Right atrium auricular region (tissue), 2 donors: ENCODE data around the gene SVOP. TPM values are rescaled to one million over a fixed set of nuclear protein-coding genes. Genes with fewer than 3 reads are reported as not detected.

Experiments
- DNase-seq: peaks from one replicate; pipeline ENCODE4 v3.0.0-alpha.2; 2019; ENCODE audit warnings: low spot score
- H3K27ac ChIP-seq, 2 donors: fragments of 200-600 bp; sonication (generic); 1 replicate in 1 of 2; 2 replicates in 1 of 2; pipeline ENCODE4 v1.5.1; 2016 to 2019
- H3K27me3 ChIP-seq, 2 donors: fragments of 200-600 bp; sonication (generic); one replicate each; pipeline versions ENCODE4 v1.5.1 to v1.6.0; 2017 to 2019
- H3K36me3 ChIP-seq: fragments of 200-600 bp; sonication (generic); one replicate; pipeline ENCODE4 v1.5.1; 2016
- H3K4me1 ChIP-seq, 2 donors: fragments of 200-600 bp; sonication (generic); one replicate each; pipeline versions ENCODE4 v1.5.1 to v1.6.0; 2017 to 2019
- H3K4me3 ChIP-seq, 2 donors: fragments of 200-600 bp; sonication (generic); 1 replicate in 1 of 2; 2 replicates in 1 of 2; pipeline ENCODE4 v1.5.1; 2017 to 2019; ENCODE audit warnings: mild to moderate bottlenecking in 1 of 2, moderate library complexity in 1 of 2
- H3K9me3 ChIP-seq, 2 donors: fragments of 200-600 bp; sonication (generic); one replicate each; pipeline ENCODE4 v1.5.1; 2019
- CTCF ChIP-seq, 2 donors: fragments of 200-600 bp; sonication (generic); IDR thresholded peaks; one replicate each; pipeline ENCODE4 v1.5.1; 2019; ENCODE audit warnings: antibody characterized with exemption in 2 of 2
- total RNA-seq, 2 donors: library from RNA; depleted of rRNA; stranded (reverse); fragments of >200 nt; gene quantifications; one replicate each; pipeline ENCODE4 v1.1.0, GENCODE V29; 2016

The SVOP gene
- total RNA-seq, 2 donors from 2014 or later, result 0.08 TPM; not detected in 1

DNA sequence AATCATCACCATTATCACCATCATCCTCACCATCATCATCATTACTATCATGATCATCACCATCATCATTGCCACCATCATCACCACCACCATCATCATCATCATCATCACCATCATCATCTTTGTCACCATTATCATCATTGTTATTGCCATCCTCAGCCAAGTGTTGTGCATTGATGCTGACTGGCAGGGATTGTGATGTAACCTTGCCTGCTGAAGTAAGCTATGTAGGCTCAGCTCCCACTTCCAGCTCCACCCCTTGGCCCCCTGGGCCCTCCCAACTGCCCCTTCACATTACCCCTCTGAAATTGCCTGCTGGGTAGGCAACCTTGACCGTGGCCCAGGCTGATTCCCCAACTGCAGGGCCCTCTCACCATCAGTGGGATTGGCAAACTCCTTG, 37.6 kb downstream of the SVOP start:
- no peak for TF ChIP-seq CTCF (IDR thresholded peaks at IDR 0.05)
- Histone ChIP-seq H3K9me3 (no peaks in the 10 kb centered on the region), H3K27me3 (no peaks in the 10 kb centered on the region), H3K4me1 (no peaks in the 10 kb centered on the region), H3K36me3 (no peaks in the 10 kb centered on the region), H3K27ac (no peak overlapping the region), H3K4me3 (no peak overlapping the region)
- no peak for DNase-seq

DNA sequence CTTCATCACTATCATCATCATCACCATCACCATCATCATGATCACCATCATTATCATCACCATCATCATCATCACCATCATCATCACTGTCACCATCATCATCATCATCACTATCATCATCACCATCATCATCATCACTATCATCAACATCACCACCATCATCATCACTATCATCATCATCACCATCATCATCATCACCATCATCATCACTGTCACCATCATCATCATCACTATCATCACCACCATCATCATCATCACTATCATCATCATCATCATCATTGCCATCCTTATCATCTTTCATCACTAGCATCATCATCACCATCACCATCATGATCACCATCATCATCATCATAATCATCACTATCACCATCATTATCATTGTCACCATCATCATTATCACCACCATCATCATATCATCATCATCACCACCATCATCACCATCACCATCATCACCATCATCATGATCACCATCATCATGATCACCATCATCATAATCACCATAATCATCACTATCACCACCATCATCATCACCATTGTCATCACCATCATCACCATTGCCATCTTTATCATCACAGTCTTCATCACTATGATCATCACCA, 38.1 kb downstream of the SVOP start:
- Histone ChIP-seq H3K36me3 (no peaks in the 10 kb centered on the region), H3K27ac (no peak overlapping the region), H3K27me3 (no peaks in the 10 kb centered on the region), H3K4me1 (no peaks in the 10 kb centered on the region), H3K9me3 (no peaks in the 10 kb centered on the region), H3K4me3 (no peak overlapping the region)
- TF ChIP-seq CTCF (IDR thresholded peaks at IDR 0.05), result no peak
- no peak for DNase-seq

DNA sequence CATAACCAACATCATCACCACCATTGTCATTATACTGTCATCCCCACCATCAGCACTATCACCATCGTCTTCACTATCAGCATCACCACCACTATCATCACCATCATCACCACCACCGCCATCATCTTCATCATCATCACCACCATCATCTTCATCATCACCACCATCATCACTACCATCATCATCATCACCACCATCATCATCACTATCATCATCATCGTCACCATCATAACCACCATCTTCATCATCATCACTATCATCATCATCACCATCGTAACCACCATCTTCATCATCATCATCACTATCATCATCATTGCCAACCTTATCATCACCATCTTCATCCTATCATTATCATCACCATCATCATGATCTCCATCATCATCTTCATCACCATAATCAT, 39.0 kb downstream of the SVOP start:
- Histone ChIP-seq H3K4me1 (no peaks in the 10 kb centered on the region), H3K36me3 (no peaks in the 10 kb centered on the region), H3K27ac (no peak overlapping the region), H3K4me3 (no peak overlapping the region), H3K27me3 (no peaks in the 10 kb centered on the region), H3K9me3 (no peaks in the 10 kb centered on the region)
- no peak for DNase-seq
- no peak for TF ChIP-seq CTCF (IDR thresholded peaks at IDR 0.05)

- Histone ChIP-seq H3K4me1 (no peaks in the 10 kb centered on the region), H3K27ac (no peak overlapping the region), H3K4me3 (no peak overlapping the region), H3K27me3 (no peaks in the 10 kb centered on the region), H3K36me3 (no peaks in the 10 kb centered on the region), H3K9me3 (no peaks in the 10 kb centered on the region)
- no peak for TF ChIP-seq CTCF (IDR thresholded peaks at IDR 0.05)
- no peak for DNase-seq
Measured at GRCh38 chr12:108980831-108981618, 39.8 kb downstream of the SVOP start.

GRCh38 chr12:108977360-108977759, 43.5 kb downstream of the SVOP start:
- TF ChIP-seq CTCF (IDR thresholded peaks at IDR 0.05), result no peak
- no peak overlapping the region for H3K27ac ChIP-seq
- DNase-seq, result no peak
- H3K27me3 ChIP-seq, result no peaks in the 10 kb centered on the region
- no peaks in the 10 kb centered on the region for H3K9me3 ChIP-seq
- H3K4me3 ChIP-seq, result no peak overlapping the region
- H3K36me3 ChIP-seq, result no peaks in the 10 kb centered on the region
- no peaks in the 10 kb centered on the region for H3K4me1 ChIP-seq
